ENCODE measurements around the gene NUCKS1. TPM values are rescaled to one million over a fixed set of nuclear protein-coding genes. Genes with fewer than 3 reads are reported as not detected.

The NUCKS1 gene
- total and polyA plus RNA-seq, 8 donors, result 15.1 to 91.4 (median 53.5) TPM

- intact Hi-C loops (cut with DNase I), result no loop called here
Observed at GRCh38 chr1:205714190-205714905, 35.6 kb downstream of the NUCKS1 start.

GRCh38 chr1:205711105-205712048 lies 38.6 kb downstream of the NUCKS1 start:
- TF ChIP-seq CTCF (IDR thresholded peaks at IDR 0.05), result peak; percentile 78 to 87 (median 82)
- peak in 3 of 6 donors; percentile 36 to 69 (median 61) for DNase-seq
- ATAC-seq, result peak; percentile 83 to 94 (median 88)
- WGBS, 2 donors, result 34 to 40% methylated on average over 8 of the region's 8 CpGs
- Histone ChIP-seq H3K4me1 (no peaks in the 10 kb centered on the region), H3K27ac (no peak overlapping the region), H3K4me3 (no peak overlapping the region), H3K9me3 (no peaks in the 10 kb centered on the region), H3K27me3 (no peaks in the 10 kb centered on the region), H3K36me3 (no peaks in the 10 kb centered on the region)
- intact Hi-C loops (cut with DNase I), result no loop called here
- FAIRE-seq, result no peak

More at GRCh38 chr1:205714190-205714905, 35.6 kb downstream of the NUCKS1 start:
- no peak overlapping the region for H3K27ac ChIP-seq
- H3K4me3 ChIP-seq, result no peak overlapping the region
- DNase-seq (no peak), FAIRE-seq (no peak), ATAC-seq (peak in 2 of 4 donors; percentile 56 to 59)
- TF ChIP-seq CTCF (IDR thresholded peaks at IDR 0.05), result no peak
- H3K27me3 ChIP-seq, result no peaks in the 10 kb centered on the region
- 67 to 73% methylated on average over 5 of the region's 5 CpGs for WGBS, 2 donors
- H3K9me3 ChIP-seq, result no peaks in the 10 kb centered on the region
- H3K36me3 ChIP-seq, result peaks cover 5 to 27% (median 8%) of the 10 kb centered on the region in 3 donors
- H3K4me1 ChIP-seq, result no peaks in the 10 kb centered on the region

- Histone ChIP-seq H3K4me1 (no peaks in the 10 kb centered on the region), H3K27me3 (no peaks in the 10 kb centered on the region), H3K27ac (no peak overlapping the region), H3K4me3 (no peak overlapping the region), H3K36me3 (no peaks in the 10 kb centered on the region), H3K9me3 (no peaks in the 10 kb centered on the region)
- intact Hi-C loops (cut with DNase I), result no loop called here
- WGBS, 2 donors, result 45 to 51% methylated on average over 1 of the region's 1 CpG
- FAIRE-seq (no peak), DNase-seq (no peak), ATAC-seq (no peak)
- no peak for TF ChIP-seq CTCF (IDR thresholded peaks at IDR 0.05)
Observed at GRCh38 chr1:205710201-205711062, 39.5 kb downstream of the NUCKS1 start.

- 68 to 74% methylated on average over 2 of the region's 2 CpGs for WGBS, 2 donors
- TF ChIP-seq CTCF (IDR thresholded peaks at IDR 0.05), result no peak
- FAIRE-seq (no peak), DNase-seq (no peak), ATAC-seq (no peak)
- Histone ChIP-seq H3K4me1 (no peaks in the 10 kb centered on the region), H3K36me3 (no peaks in the 10 kb centered on the region), H3K27me3 (no peaks in the 10 kb centered on the region), H3K9me3 (no peaks in the 10 kb centered on the region), H3K27ac (no peak overlapping the region), H3K4me3 (no peak overlapping the region)
- intact Hi-C loops (cut with DNase I), result no loop called here
Observed at GRCh38 chr1:205709640-205710039, 40.3 kb downstream of the NUCKS1 start.
